ENCODE data around the gene GASK1A. TPM values are rescaled to one million over a fixed set of nuclear protein-coding genes. Genes with fewer than 3 reads are reported as not detected.

GASK1A gene
- total RNA-seq, 1 donor from 2014 or later, result not detected

DNA sequence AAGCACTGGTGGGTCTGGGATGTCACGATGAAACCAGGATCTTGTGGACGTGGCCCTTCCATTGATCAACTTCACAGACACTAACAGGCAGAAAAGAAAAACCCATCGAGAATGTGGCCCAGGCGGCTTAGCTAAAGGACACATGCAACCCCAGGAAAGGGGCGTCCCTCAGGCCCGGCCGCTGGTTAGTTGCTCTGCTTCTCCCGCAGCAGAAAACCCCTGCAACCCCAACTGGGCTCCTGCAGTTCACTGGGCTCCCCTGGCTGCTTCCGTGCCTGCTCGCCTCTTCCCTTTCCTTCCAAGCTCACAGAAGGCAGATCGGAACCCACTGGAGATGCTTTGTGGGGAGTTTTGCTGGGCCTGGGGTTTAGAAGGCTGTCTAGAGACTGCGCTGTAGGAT is 1.1 kb downstream of the GASK1A start:
- DNase-seq, result no peak
- Mint-ChIP-seq H3K9me3 (ENCODE audit: unreplicated experiment) (peaks cover 3% of the 10 kb centered on the region), H3K27me3 (ENCODE audit: unreplicated experiment) (peaks cover 8% of the 10 kb centered on the region), H3K36me3 (ENCODE audit: unreplicated experiment) (peaks cover 14% of the 10 kb centered on the region), H3K27ac (ENCODE audit: unreplicated experiment) (no peak overlapping the region), H3K4me1 (ENCODE audit: low read depth, unreplicated experiment) (peaks cover 1% of the 10 kb centered on the region), H3K4me3 (ENCODE audit: unreplicated experiment) (peak overlapping the region; percentile 84)
- TF ChIP-seq, protein P1, sequence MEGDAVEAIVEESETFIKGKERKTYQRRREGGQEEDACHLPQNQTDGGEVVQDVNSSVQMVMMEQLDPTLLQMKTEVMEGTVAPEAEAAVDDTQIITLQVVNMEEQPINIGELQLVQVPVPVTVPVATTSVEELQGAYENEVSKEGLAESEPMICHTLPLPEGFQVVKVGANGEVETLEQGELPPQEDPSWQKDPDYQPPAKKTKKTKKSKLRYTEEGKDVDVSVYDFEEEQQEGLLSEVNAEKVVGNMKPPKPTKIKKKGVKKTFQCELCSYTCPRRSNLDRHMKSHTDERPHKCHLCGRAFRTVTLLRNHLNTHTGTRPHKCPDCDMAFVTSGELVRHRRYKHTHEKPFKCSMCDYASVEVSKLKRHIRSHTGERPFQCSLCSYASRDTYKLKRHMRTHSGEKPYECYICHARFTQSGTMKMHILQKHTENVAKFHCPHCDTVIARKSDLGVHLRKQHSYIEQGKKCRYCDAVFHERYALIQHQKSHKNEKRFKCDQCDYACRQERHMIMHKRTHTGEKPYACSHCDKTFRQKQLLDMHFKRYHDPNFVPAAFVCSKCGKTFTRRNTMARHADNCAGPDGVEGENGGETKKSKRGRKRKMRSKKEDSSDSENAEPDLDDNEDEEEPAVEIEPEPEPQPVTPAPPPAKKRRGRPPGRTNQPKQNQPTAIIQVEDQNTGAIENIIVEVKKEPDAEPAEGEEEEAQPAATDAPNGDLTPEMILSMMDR (IDR thresholded peaks at IDR 0.05; ENCODE audit: partially characterized antibody, unreplicated experiment), result no peak

DNA sequence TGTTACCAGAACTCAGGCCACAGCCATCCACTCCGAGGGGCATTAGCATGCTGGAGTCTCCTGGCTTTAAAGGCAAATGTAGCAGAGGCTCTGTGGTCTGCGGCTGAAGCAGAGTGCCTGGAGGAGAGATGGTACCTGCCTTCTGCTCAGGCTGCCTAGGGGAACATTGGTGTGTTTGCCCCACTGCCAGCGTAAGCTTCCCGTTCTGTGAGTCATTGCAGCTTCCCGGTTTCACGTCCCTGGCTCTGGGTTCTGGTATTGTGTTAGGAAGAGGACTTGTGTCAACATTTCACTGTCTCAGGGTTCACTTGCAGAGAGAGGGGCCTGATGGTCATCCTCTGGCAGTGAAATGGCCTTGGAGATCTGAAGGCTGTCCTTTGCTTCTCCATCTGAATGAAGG is 1.8 kb downstream of the GASK1A start:
- Mint-ChIP-seq H3K9me3 (ENCODE audit: unreplicated experiment) (peaks cover 3% of the 10 kb centered on the region), H3K36me3 (ENCODE audit: unreplicated experiment) (peaks cover 7% of the 10 kb centered on the region), H3K4me1 (ENCODE audit: low read depth, unreplicated experiment) (peaks cover 1% of the 10 kb centered on the region), H3K27ac (ENCODE audit: unreplicated experiment) (no peak overlapping the region), H3K4me3 (ENCODE audit: unreplicated experiment) (peak overlapping the region; percentile 45), H3K27me3 (ENCODE audit: unreplicated experiment) (peaks cover 12% of the 10 kb centered on the region)
- TF ChIP-seq, protein P1 (IDR thresholded peaks at IDR 0.05; ENCODE audit: partially characterized antibody, unreplicated experiment), result no peak
- DNase-seq, result no peak

DNA sequence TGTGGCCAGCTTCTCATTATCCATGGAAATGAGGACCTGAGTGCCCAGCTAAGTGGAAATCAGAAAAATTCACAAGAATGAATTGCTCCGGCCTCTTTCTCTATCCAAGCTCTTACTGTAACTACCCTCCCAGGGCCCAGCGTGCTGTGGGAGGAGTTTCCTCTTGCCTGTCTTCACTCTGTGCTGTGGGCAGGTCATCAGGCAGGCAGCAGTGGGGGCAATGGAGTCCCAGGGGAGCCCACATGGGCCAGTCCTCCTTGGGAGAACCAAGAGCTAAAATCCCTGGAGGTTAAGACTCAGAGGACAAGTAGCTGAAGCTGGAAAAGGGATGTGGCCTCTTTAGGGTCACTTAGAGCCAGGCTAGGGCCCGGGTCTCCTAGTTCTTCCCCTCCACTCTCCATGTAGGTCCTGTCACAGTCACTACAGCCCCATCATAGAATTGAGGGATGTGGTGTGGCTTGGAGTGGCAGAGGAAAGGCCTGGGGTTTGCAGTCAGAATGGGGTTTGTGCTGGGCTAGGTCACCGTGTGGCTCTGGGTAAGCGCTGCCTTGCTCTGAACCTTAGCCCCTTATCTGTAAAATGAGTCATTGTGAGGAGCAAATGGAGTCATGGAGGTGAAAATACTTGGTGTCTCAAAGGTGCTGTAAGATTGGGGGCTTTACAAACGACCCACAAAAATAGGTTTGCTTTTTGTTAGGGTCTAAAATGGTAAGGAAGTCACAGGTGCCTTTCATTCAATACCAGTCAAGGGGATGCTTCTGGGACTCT is 3.7 kb downstream of the GASK1A start:
- TF ChIP-seq, protein P1 (IDR thresholded peaks at IDR 0.05; ENCODE audit: partially characterized antibody, unreplicated experiment), result no peak

DNA sequence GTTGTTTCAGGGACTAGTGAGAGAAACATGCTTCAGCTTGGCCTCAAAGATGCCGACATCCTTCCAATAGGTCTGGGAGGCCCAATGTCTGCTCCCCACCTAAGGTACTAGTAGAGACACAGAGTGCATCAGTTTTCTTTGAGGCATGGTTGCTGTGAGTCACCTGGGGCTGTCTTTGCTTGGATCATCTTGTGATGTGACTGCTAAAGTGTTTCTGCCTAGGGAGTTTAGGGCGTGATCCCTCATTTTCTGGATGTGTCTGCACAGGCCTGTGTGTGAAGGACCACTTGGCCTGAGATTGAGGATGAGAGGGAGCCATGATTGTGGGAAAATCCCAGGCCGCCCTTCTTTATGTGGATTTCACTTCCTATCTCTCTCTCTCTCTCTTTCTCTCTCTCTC is 4.8 kb downstream of the GASK1A start:
- Mint-ChIP-seq H3K27me3 (ENCODE audit: unreplicated experiment) (peaks cover 9% of the 10 kb centered on the region), H3K4me3 (ENCODE audit: unreplicated experiment) (no peak overlapping the region), H3K4me1 (ENCODE audit: low read depth, unreplicated experiment) (peaks cover under 1% of the 10 kb centered on the region), H3K36me3 (ENCODE audit: unreplicated experiment) (no peaks in the 10 kb centered on the region), H3K27ac (ENCODE audit: unreplicated experiment) (no peak overlapping the region), H3K9me3 (ENCODE audit: unreplicated experiment) (no peaks in the 10 kb centered on the region)
- DNase-seq, result no peak
- TF ChIP-seq, protein P1 (IDR thresholded peaks at IDR 0.05; ENCODE audit: partially characterized antibody, unreplicated experiment), result no peak

More for the DNA sequence above, 3.7 kb downstream of the GASK1A start:
- Mint-ChIP-seq H3K36me3 (ENCODE audit: unreplicated experiment) (no peaks in the 10 kb centered on the region), H3K4me3 (ENCODE audit: unreplicated experiment) (no peak overlapping the region), H3K9me3 (ENCODE audit: unreplicated experiment) (no peaks in the 10 kb centered on the region), H3K4me1 (ENCODE audit: low read depth, unreplicated experiment) (peaks cover 1% of the 10 kb centered on the region), H3K27me3 (ENCODE audit: unreplicated experiment) (peaks cover 9% of the 10 kb centered on the region), H3K27ac (ENCODE audit: unreplicated experiment) (no peak overlapping the region)
- DNase-seq, result no peak

DNA sequence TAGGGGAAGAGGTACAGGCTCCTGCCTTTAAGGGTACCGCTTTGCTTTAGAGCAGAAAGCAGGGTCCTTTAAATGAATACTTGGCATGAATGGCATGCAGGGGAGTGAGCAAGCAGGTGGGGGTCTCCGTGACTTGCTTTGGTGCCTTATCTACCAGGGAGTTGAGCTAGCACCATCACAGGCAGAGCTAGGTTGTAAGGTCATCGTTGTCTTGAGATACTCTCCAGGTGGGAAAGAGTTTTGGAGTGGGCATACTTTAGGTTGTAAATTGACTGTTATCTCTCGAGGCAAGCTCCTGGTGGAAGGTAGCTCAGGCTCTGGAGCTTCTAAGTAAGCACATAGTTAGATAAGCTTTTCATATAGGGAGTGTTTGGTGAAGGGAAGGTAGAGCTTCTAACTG is 5.6 kb downstream of the GASK1A start:
- H3K4me1 Mint-ChIP-seq (ENCODE audit: low read depth, unreplicated experiment), result no peaks in the 10 kb centered on the region

More for the DNA sequence above, 5.6 kb downstream of the GASK1A start:
- Mint-ChIP-seq H3K4me3 (ENCODE audit: unreplicated experiment) (no peak overlapping the region), H3K27me3 (ENCODE audit: unreplicated experiment) (peaks cover 9% of the 10 kb centered on the region), H3K27ac (ENCODE audit: unreplicated experiment) (no peak overlapping the region), H3K9me3 (ENCODE audit: unreplicated experiment) (no peaks in the 10 kb centered on the region), H3K36me3 (ENCODE audit: unreplicated experiment) (no peaks in the 10 kb centered on the region)
- TF ChIP-seq, protein P1 (IDR thresholded peaks at IDR 0.05; ENCODE audit: partially characterized antibody, unreplicated experiment), result no peak
- DNase-seq, result no peak

Data from glutamatergic neuron (in vitro differentiated cells).